PC-3 (cell line): ENCODE data around the gene CDC16.

Experiments used
- CTCF ChIP-seq: fragments of 300-600 bp; sonication (generic); conservative IDR thresholded peaks from 2 replicates; pipeline ENCODE4 v1.5.1; 2017; ENCODE audit warnings: antibody characterized with exemption, low read depth, mild to moderate bottlenecking, low read length
- EZH2 ChIP-seq: fragments of 300-600 bp; sonication (generic); IDR thresholded peaks from one replicate; pipeline ENCODE4 v1.6.1; 2017; ENCODE audit warnings: antibody characterized with exemption, mild to moderate bottlenecking, low read length; ENCODE audit not compliant: unreplicated experiment
- EZH2phosphoT487 ChIP-seq: fragments of 300-600 bp; sonication (generic); IDR thresholded peaks from 2 replicates; pipeline ENCODE4 v1.6.1; 2018; ENCODE audit warnings: mild to moderate bottlenecking, antibody characterized with exemption, low read length, borderline replicate concordance

DNA sequence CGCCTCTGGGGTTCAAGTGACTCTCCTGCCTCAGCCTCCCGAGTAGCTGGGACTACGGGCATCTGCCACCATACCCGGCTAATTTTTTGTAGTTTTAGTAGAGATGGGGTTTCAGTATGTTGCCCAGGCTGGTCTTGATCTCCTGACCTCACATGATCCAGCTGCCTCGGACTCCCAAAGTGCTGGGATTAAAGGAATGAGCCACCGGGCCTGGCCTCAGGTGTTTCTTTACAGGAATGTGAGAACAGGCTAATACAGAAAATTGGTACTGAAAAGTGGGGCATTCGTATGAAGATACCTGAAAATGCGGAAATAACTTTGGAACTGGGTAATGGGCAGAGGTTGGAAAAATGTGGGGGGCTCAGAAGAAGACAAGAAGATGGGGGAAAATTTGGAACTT is 2.8 kb upstream of the CDC16 start:
- TF ChIP-seq CTCF (no peak), EZH2 (no peak), EZH2phosphoT487 (no peak)
